Duodenal mucosa (tissue), 2 donors: Measurements from ENCODE around the gene PSMD13.
"Not testable (repeated sequence)": the region's sequence is repeated elsewhere in the genome, so short reads cannot be mapped to it uniquely, and the experiment has no call there.

Experiments
- H3K27ac ChIP-seq: one replicate; pipeline ENCODE4 v1.7.0; 2013; ENCODE audit warnings: low read depth, low read length
- H3K27me3 ChIP-seq, 2 donors: one replicate each; pipeline ENCODE4 v1.7.0; 2013; ENCODE audit warnings: low read length in 2 of 2, control low read depth in 1 of 2; ENCODE audit not compliant: insufficient read depth in 2 of 2, control insufficient read depth in 1 of 2
- H3K36me3 ChIP-seq, 2 donors: one replicate each; pipeline ENCODE4 v1.7.0; 2013; ENCODE audit warnings: low read length in 2 of 2, control low read depth in 1 of 2; ENCODE audit not compliant: insufficient read depth in 2 of 2, control insufficient read depth in 1 of 2
- H3K4me1 ChIP-seq, 2 donors: one replicate each; pipeline ENCODE4 v1.7.0; 2013; ENCODE audit warnings: low read length in 2 of 2, control low read depth in 1 of 2; ENCODE audit not compliant: insufficient read depth in 2 of 2, control insufficient read depth in 1 of 2
- H3K4me3 ChIP-seq, 2 donors: one replicate each; pipeline ENCODE4 v1.7.0; 2013; ENCODE audit warnings: low read length in 2 of 2, low read depth in 1 of 2
- H3K9ac ChIP-seq, 2 donors: one replicate each; pipeline ENCODE4 v1.7.0; 2013; ENCODE audit warnings: low read length in 2 of 2, low read depth in 1 of 2
- H3K9me3 ChIP-seq, 2 donors: one replicate each; pipeline ENCODE4 v1.7.0; 2013; ENCODE audit warnings: low read length in 2 of 2, control low read depth in 1 of 2; ENCODE audit not compliant: control insufficient read depth in 1 of 2

Gene PSMD13

DNA sequence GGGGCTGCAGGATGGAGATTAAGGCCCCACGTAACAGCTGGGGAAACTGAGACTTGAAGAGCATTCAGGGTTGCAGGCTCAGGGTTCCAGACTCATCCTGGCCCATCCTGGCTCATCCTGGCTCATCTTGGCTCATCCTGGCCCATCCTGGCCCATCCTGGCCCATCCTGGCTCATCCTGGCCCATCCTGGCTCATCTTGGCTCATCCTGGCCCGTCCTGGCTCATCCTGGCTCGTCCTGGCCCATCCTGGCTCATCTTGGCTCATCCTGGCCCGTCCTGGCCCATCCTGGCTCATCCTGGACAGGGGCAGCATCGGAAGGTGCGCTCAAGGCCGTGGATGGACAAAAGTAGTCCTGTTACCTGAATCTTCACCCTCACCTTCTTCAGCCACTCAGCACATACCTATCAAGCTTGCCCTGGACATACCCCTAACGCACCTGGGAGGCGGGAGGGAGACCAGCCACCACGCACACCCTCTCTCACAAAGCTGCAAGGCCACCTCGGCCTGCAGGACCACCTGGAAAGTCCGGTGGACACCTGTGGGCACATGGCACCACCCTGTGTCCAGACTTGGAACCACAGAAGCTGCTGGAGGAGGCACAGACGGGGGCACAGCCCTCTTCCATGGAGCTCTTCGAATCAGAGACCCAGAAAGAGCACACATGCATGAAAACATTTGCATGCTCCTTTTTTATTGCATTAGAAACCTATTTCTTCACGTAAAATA is 21.2 kb downstream of the PSMD13 start:
- no peak overlapping the region for H3K9ac ChIP-seq
- H3K4me3 ChIP-seq = no peak overlapping the region
- no peaks in the 10 kb centered on the region for H3K27me3 ChIP-seq
- H3K9me3 ChIP-seq = no peaks in the 10 kb centered on the region
- no peaks in the 10 kb centered on the region for H3K4me1 ChIP-seq
- H3K27ac ChIP-seq = no peak overlapping the region
- H3K36me3 ChIP-seq = peaks cover 7 to 10% of the 10 kb centered on the region in 2 donors

DNA sequence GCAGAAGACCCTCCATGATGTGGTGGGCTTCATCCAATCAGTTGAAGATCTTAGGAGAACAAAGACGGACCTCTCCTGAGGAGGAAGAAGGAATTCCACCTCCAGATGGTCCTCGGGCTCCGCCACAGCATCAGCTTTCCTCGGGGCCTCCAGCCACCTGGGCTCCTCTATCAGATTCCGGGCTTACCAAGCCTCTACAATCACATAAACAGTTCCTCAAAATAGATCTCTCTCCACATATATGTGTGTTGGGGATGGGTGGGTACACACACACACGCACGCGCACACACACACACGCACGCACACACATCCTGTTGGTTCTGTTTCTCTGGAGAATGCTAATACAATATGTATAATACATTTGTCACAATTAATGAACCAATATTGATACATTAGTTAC is 22.6 kb downstream of the PSMD13 start:
- H3K27me3 ChIP-seq = no peaks in the 10 kb centered on the region
- H3K9ac ChIP-seq = no peak overlapping the region
- no peak overlapping the region for H3K4me3 ChIP-seq
- H3K4me1 ChIP-seq = no peaks in the 10 kb centered on the region
- H3K9me3 ChIP-seq = no peaks in the 10 kb centered on the region
- no peak overlapping the region for H3K27ac ChIP-seq
- H3K36me3 ChIP-seq = no peaks in the 10 kb centered on the region

DNA sequence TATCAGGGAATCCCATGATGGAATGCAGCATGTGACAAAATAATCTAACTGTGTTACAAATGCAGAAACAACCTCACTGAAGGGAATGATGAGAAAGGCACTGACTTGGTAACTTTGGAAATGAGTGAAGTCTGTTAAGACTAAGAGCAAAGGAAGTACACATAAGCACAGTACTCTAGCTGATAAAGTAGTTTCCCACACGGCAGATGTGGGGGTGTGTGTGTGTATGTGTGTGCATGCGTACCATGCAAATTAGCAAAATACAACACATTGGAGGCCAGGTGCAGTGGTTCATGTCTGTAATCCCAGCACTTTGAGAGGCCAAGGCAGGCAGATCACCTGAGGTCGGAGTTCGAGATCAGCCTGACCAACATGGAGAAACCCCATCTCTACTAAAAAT is 24.8 kb downstream of the PSMD13 start:
- Histone ChIP-seq H3K4me1 (no peaks in the 10 kb centered on the region), H3K4me3 (no peak overlapping the region), H3K27ac (no peak overlapping the region), H3K9me3 (no peaks in the 10 kb centered on the region), H3K36me3 (no peaks in the 10 kb centered on the region), H3K9ac (no peak overlapping the region), H3K27me3 (no peaks in the 10 kb centered on the region)

DNA sequence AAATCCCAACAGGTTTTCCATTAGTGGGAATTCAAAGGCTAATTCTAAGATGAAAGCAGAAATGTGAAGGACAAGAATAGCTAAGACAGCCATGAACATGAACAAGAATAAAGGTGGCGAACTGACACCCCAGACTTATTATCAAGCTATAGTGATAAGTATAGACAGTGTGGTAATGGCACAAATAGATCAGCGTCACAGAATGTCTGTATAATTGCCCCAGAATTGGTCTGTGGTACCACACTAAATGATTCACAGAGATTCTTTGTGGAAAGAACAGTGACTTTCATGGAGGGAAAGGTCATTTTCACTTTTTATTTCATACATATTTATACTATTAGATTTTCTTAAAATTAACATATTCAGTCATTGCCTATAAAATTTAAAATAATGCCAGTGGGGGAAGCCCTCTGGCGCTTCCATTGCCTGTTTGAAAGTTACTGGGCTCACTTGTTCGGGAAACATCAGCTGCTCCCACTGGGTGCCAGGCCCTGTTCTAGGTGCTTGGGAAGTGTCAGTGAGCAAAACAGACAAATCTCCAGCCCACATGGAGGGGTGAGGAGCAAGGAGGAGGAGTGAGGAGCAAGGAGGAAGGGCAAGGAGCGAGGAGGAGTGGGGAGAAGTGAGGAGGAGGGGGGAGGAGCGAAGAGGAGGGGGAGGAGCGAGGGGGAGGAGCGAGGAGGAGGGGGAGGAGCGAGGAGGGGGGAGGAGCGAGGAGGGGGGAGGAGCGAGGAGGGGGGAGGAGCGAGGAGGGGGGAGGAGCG is 30.1 kb downstream of the PSMD13 start:
- Histone ChIP-seq H3K36me3 (no peaks in the 10 kb centered on the region), H3K4me3 (peak overlapping the region in 1 of 2 donors; percentile 14), H3K27ac (no peak overlapping the region), H3K9me3 (no peaks in the 10 kb centered on the region), H3K9ac (no peak overlapping the region), H3K27me3 (no peaks in the 10 kb centered on the region), H3K4me1 (peaks cover 20 to 21% of the 10 kb centered on the region in 2 donors)

DNA sequence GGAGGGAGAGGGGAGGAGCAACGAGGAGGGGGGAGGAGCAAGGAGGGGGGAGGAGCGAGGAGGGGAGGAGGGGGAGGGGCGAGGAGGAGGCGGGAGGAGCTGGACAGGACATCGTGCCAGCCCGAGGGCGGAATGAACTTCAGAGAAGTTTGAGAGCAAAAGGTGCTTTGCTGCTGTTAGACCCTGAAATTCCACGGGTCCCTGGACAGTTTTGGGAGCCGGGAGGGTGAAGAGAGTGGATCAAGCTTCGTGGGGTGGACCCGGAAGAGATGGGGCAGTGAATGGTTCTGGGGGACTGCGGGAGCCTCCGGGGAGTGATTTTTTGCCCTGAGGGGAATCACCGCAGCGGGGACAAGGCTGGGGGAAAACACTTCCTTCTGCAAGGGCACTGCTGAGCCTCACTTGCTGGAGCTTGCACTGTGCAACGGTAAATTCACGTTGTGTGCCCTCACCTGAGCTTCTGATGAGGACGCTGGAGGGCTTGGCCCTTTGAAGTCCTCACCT is 30.8 kb downstream of the PSMD13 start:
- Histone ChIP-seq H3K36me3 (no peaks in the 10 kb centered on the region), H3K4me3 (peak overlapping the region; percentile 73 to 77), H3K9me3 (no peaks in the 10 kb centered on the region), H3K27me3 (no peaks in the 10 kb centered on the region), H3K27ac (peak overlapping the region; percentile 83), H3K9ac (peak overlapping the region; percentile 73 to 94), H3K4me1 (peaks cover 26 to 27% of the 10 kb centered on the region in 2 donors)

DNA sequence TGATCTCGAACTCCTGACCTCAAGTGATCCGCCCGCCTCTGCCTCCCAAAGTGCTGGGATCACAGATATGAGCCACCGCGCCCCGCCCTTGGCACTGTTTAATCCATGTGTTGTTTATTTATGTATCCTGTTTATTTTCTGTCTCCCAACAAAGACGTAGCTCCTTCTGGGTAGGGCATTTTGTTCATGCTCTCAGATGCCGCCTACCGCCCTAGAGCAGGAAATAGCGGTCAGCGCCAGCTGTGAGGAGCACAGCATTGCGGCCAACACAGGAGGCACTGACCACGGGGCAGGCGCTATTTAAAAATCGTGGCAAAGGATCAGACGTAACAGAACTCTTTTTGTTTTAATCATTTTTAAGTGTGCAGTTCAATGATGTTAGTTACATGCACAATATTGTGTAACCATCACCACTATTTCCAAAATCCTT is 32.0 kb downstream of the PSMD13 start:
- peaks cover 32 to 34% of the 10 kb centered on the region in 2 donors for H3K4me1 ChIP-seq
- peak overlapping the region; percentile 73 to 77 for H3K4me3 ChIP-seq
- not testable (repeated sequence) for H3K27me3 ChIP-seq, H3K36me3 ChIP-seq, H3K9me3 ChIP-seq
- H3K9ac ChIP-seq = peak overlapping the region; percentile 73 to 94
- peak overlapping the region; percentile 69 for H3K27ac ChIP-seq

DNA sequence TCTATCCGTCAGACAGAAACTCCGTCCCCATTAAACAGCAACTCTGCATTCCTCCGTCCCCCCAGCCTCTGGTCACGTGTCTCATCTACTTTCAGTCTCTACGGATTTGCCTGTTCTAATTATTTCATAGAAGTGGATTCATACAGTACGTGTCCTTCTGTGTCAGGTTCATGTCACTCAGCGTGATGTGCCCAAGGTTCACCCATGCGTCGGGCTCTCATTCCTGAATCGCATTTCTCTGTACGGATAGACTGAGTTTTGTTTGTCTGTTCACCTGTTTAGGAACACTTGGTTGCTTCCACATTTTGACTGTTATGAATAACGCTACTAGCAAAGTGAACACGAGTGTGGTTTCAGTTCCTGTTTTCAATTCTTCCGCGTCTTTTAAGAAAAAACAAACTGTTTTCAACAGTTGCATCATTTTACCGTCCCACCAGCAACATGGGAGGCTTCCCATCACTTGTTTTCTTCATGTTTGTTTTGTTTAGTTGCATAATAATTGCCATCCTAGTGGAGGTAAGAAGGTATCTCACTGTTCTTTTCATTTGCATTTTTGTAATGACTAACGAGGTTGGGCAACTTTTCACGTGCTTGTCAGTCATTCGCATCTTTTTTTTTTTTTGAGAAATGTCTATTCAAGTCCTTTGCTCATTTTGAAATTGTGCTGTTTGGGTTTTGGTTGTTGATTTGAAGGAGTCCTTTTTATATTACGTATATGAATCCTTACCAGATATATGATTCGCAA is 32.5 kb downstream of the PSMD13 start:
- Histone ChIP-seq H3K4me1 (peaks cover 32 to 34% of the 10 kb centered on the region in 2 donors), H3K36me3 (no peaks in the 10 kb centered on the region), H3K9ac (peak overlapping the region; percentile 73 to 94), H3K27me3 (no peaks in the 10 kb centered on the region), H3K27ac (peak overlapping the region; percentile 69), H3K9me3 (no peaks in the 10 kb centered on the region), H3K4me3 (peak overlapping the region; percentile 73 to 77)

DNA sequence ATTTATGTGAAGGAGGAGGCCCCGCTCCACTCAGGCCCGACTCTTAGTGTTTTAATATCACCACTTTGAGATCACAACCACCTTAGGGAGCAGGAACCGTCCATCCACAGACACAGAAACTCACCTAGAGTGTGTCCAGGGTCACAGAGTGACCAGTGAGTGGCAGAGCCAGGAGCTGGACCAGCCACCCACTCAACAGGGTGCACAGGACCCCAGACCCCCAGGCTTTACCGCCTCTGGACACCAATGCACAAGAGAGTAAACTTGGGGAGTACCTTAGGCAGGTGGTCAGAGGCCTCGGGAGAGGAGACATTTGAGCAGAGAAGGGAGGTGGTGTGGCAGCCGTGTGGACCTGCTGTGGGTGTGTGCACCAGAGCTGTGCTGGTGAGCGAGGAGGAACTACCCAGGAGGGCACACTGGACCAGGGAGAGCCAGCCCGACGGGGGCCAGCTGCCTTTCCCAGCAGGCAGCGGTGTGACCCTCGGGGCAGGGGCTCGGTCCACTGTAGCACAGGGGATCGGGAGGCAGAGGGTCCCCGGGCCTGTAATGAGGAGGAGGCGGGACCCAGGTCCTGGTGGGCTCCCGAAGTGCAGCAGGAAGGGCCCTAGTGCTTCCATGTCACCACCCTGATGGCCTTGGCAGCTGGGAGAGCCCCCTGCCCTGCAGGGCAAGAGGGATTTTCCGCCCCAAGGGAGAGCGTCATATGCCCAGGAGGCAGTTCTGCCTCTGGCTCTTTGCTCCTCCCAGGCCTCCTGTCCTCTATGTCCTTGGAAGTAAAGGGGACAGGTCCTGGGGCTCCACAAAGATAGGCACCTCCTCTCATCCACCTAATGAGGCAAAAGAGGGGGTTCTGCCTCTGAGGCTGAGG is 33.9 kb downstream of the PSMD13 start:
- peak overlapping the region; percentile 84 for H3K27ac ChIP-seq
- peak overlapping the region; percentile 24 to 35 for H3K4me3 ChIP-seq
- H3K9me3 ChIP-seq = no peaks in the 10 kb centered on the region
- peaks cover 32 to 34% of the 10 kb centered on the region in 2 donors for H3K4me1 ChIP-seq
- peak overlapping the region; percentile 59 to 67 for H3K9ac ChIP-seq
- no peaks in the 10 kb centered on the region for H3K36me3 ChIP-seq
- no peaks in the 10 kb centered on the region for H3K27me3 ChIP-seq

DNA sequence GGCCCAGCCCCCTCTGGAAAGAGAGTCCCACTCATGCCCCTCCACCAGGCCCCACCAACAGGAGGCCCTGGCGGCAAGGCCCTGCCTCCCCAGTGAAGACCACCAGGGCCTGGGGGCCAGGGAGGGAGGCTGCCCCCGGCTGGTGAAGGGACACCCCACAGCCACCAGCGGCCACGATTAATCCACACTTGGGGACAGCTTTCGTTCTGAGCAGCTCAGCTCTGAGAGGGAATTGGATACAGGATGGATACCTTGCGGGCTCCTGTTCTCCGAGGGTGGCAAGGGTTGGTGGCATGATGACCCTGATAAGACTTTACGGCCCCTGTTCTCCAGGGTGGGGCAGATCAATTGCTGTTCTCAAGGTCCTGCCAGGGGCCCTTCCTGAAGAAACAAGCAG is 34.5 kb downstream of the PSMD13 start:
- Histone ChIP-seq H3K27me3 (no peaks in the 10 kb centered on the region), H3K9me3 (peaks cover 0 to 4% of the 10 kb centered on the region in 2 donors), H3K4me1 (peaks cover 32 to 34% of the 10 kb centered on the region in 2 donors), H3K27ac (peak overlapping the region; percentile 84), H3K36me3 (peaks cover 0 to under 1% of the 10 kb centered on the region in 2 donors), H3K4me3 (peak overlapping the region; percentile 16 to 35), H3K9ac (peak overlapping the region; percentile 59 to 67)
